ENCODE data around the gene VRK1.

The VRK1 gene

GRCh38 chr14:96928779-96929380 is 131.7 kb downstream of the VRK1 start:
- DNase-seq: no peak

GRCh38 chr14:96929950-96930349 is 132.8 kb downstream of the VRK1 start:
- no peak for DNase-seq

GRCh38 chr14:96930526-96930925 is 133.3 kb downstream of the VRK1 start:
- DNase-seq: no peak
